NT2/D1 (cell line): Measurements from ENCODE around the gene CPOX.

Experiments used
- SUZ12 ChIP-seq: IDR thresholded peaks from 2 replicates; pipeline ENCODE4 v1.6.1; 2011; ENCODE audit not compliant: insufficient read length, insufficient read depth; ENCODE audit errors: extremely low read depth
- YY1 ChIP-seq: IDR thresholded peaks from 2 replicates; pipeline ENCODE4 v1.6.1; 2011; ENCODE audit not compliant: insufficient read length, insufficient read depth
- ZNF274 ChIP-seq: IDR thresholded peaks from 2 replicates; pipeline ENCODE4 v1.6.1; 2011; ENCODE audit warnings: mild to moderate bottlenecking, low read depth, low read length

GRCh38 chr3:98564282-98565005 lies 29.0 kb downstream of the CPOX start:
- TF ChIP-seq ZNF274: no peak
- TF ChIP-seq SUZ12: no peak
- TF ChIP-seq YY1: no peak
